ENCODE data around the gene ARL13B.

Gene ARL13B

GRCh38 chr3:94064243-94064860, 84.4 kb downstream of the ARL13B start:
- DNase-seq, result no peak

GRCh38 chr3:94065122-94065521, 85.2 kb downstream of the ARL13B start:
- DNase-seq, result no peak

- no peak for DNase-seq
Measured at GRCh38 chr3:94065819-94066480, 86.0 kb downstream of the ARL13B start.

- no peak for DNase-seq
Measured at GRCh38 chr3:94066506-94067500, 86.8 kb downstream of the ARL13B start.

- DNase-seq, result no peak
Measured at GRCh38 chr3:94069194-94069813, 89.3 kb downstream of the ARL13B start.

- no peak for DNase-seq
Measured at GRCh38 chr3:94070341-94070911, 90.5 kb downstream of the ARL13B start.

- DNase-seq, result no peak
Measured at GRCh38 chr3:94071713-94072284, 91.8 kb downstream of the ARL13B start.

GRCh38 chr3:94076055-94076454, 96.1 kb downstream of the ARL13B start:
- DNase-seq, result no peak

GRCh38 chr3:94080552-94080951, 100.6 kb downstream of the ARL13B start:
- DNase-seq, result peak; percentile 34

- no peak for DNase-seq
Measured at GRCh38 chr3:94081884-94082283, 101.9 kb downstream of the ARL13B start.

GRCh38 chr3:94082391-94082937, 102.5 kb downstream of the ARL13B start:
- DNase-seq, result no peak

- no peak for DNase-seq
Measured at GRCh38 chr3:94083261-94083660, 103.3 kb downstream of the ARL13B start.

GRCh38 chr3:94089126-94089525, 109.2 kb downstream of the ARL13B start:
- no peak for DNase-seq

- DNase-seq, result no peak
Measured at GRCh38 chr3:94092086-94092485, 112.1 kb downstream of the ARL13B start.

- DNase-seq, result no peak
Measured at GRCh38 chr3:94093151-94093550, 113.2 kb downstream of the ARL13B start.

- DNase-seq, result no peak
Measured at GRCh38 chr3:94095111-94095510, 115.2 kb downstream of the ARL13B start.

GRCh38 chr3:94098452-94098851, 118.5 kb downstream of the ARL13B start:
- DNase-seq, result no peak

- DNase-seq, result no peak
Measured at GRCh38 chr3:94099311-94099710, 119.4 kb downstream of the ARL13B start.

GRCh38 chr3:94101860-94102259, 121.9 kb downstream of the ARL13B start:
- DNase-seq, result no peak
